WTC11 (cell line): ENCODE measurements around the gene AGAP1.

ENCODE experiments used
- TF ChIP-seq, protein P1 (sequence below): fragments of 200-600 bp; IDR thresholded peaks from 2 replicates; pipeline ENCODE4 v1.8.0; 2022; ENCODE audit warnings: antibody characterized with exemption
- TF ChIP-seq, protein P2 (sequence below): sonication (generic); formaldehyde crosslinking; conservative IDR thresholded peaks from 2 replicates; pipeline ENCODE4 v1.8.1; 2022; ENCODE audit warnings: mild to moderate bottlenecking, missing genetic modification reagents

DNA sequence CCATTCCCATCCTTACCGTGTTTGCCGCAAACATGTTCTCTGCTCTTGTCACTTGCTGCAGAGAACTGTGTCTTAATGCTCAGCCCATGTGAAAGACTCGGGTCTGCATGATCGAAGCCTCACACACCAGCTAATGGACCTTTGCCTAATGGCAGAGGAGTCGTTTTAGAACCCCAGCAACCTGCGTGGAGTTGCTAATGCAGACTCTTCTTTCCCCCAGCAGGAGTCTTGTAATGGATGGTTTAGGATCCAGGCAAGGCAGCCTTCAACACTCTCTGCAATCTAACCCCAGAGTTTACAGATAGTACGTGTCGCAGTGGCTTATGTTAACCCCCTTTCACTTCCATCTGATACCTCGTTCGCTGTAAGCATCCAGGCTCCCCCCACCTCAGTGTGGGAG, 316.4 kb downstream of the AGAP1 start:
- TF ChIP-seq, protein P1, sequence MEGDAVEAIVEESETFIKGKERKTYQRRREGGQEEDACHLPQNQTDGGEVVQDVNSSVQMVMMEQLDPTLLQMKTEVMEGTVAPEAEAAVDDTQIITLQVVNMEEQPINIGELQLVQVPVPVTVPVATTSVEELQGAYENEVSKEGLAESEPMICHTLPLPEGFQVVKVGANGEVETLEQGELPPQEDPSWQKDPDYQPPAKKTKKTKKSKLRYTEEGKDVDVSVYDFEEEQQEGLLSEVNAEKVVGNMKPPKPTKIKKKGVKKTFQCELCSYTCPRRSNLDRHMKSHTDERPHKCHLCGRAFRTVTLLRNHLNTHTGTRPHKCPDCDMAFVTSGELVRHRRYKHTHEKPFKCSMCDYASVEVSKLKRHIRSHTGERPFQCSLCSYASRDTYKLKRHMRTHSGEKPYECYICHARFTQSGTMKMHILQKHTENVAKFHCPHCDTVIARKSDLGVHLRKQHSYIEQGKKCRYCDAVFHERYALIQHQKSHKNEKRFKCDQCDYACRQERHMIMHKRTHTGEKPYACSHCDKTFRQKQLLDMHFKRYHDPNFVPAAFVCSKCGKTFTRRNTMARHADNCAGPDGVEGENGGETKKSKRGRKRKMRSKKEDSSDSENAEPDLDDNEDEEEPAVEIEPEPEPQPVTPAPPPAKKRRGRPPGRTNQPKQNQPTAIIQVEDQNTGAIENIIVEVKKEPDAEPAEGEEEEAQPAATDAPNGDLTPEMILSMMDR: no peak
- TF ChIP-seq, protein P2, sequence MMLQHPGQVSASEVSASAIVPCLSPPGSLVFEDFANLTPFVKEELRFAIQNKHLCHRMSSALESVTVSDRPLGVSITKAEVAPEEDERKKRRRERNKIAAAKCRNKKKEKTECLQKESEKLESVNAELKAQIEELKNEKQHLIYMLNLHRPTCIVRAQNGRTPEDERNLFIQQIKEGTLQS: no peak
